Ecto neural progenitor cell (in vitro differentiated cells): Measurements from ENCODE around the gene FGF19.
A peak's percentile ranks its signal among the peaks of the same experiment; 100 is the strongest.
"Not testable (repeated sequence)": the region's sequence is repeated elsewhere in the genome, so short reads cannot be mapped to it uniquely, and the experiment has no call there.

Experiments used
- DNase-seq: peaks from one replicate; pipeline ENCODE4 v3.0.0-alpha.2; 2018; ENCODE audit warnings: low spot score

FGF19 gene

GRCh38 chr11:69696749-69697468 is 6.9 kb downstream of the FGF19 start:
- no peak for DNase-seq

DNA sequence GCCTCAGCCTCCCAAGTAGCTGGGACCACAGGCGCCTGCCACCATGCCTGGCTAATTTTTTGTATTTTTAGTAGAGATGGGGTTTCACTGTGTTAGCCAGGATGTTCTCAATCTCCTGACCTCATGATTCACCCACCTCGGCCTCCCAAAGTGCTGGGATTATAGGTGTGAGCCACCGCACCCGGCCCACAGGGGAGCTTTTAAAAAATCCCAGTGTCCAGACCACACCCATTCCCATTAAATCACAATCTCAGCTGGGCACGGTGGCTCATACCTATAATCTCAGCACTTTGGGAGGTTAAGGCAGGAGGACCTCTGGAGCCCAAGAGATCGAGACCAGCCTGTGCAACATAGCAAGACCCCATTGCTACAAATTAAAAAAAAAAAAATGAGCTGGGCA is 7.8 kb downstream of the FGF19 start:
- not testable (repeated sequence) for DNase-seq

DNA sequence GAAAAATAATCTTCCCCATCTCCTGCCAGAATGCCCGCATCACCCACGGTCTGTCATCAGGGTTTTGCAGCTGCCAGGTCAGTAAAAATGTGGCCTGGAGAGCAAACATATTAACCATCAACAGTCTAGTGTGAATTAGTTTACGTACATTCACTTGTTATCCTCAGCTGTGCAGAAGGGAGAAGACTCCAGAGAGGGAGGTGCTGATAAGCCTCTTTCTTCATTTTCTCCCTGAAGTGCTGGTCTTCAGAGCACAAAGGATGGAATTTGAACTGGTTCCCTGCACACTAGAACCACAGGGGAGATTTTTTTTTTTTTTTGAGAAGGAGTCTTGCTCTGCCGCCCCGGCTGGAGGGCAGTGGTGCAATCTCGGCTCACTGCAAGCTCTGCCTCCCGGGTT is 8.2 kb downstream of the FGF19 start:
- no peak for DNase-seq

- DNase-seq, result no peak
Observed at GRCh38 chr11:69694781-69695180, 9.0 kb downstream of the FGF19 start.

- no peak for DNase-seq
Observed at GRCh38 chr11:69692422-69692821, 11.4 kb downstream of the FGF19 start.

DNA sequence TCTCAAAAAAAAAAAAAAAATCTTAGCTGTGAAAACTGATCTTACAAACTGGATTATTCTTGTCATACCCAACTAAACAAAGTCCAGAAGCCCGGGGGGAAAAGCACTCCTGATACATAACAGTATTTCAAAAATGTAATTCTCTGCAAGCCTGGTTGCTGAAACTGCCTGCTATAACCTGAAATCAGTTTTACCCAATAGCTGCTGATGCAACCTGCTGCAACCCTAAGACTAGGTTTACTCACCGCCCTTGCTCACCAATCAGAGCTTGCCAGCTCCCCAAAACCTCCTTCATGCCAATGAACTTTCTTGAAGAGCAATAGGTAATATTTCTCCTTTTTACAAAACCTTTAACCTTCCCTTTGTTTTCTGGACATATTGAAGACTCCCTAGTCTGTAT is 12.4 kb downstream of the FGF19 start:
- DNase-seq, result no peak

DNA sequence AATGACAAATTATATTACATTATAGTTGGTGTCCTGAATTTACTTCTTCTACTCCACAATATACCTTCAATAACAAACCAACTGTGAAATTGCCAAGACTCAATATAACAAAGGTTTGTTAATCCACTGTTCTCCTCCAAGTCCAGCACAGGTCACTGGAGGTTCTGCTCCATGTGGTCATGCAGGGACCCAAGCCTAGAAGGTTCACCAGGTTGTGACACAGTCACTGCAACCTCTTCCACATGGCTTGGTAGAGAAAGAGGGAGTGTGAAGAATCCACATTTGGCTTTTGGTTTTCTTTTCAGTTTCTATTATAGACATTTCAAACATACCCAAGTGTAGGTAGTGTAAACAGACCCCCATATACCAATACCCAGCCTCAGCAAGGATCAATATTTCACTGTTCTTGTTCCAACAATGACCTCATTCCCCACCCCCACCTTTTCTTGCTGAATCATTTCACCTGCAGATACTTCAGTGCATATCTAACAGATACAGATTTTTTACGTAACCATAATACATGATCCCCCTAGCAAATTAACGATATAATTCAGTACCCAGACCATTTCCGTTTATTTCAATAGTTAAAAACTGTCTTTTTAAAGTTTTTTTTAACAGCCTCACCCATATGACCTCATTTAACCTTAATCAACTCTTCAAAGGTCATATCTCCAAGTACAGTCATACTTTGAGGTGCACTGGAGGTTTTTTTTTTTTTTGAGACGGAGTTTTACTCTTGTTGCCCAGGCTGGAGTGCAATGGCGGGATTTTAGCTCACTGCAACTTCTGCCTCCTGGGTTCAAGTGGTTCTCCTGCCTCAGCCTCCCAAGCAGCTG is 14.1 kb downstream of the FGF19 start:
- DNase-seq, result no peak

DNA sequence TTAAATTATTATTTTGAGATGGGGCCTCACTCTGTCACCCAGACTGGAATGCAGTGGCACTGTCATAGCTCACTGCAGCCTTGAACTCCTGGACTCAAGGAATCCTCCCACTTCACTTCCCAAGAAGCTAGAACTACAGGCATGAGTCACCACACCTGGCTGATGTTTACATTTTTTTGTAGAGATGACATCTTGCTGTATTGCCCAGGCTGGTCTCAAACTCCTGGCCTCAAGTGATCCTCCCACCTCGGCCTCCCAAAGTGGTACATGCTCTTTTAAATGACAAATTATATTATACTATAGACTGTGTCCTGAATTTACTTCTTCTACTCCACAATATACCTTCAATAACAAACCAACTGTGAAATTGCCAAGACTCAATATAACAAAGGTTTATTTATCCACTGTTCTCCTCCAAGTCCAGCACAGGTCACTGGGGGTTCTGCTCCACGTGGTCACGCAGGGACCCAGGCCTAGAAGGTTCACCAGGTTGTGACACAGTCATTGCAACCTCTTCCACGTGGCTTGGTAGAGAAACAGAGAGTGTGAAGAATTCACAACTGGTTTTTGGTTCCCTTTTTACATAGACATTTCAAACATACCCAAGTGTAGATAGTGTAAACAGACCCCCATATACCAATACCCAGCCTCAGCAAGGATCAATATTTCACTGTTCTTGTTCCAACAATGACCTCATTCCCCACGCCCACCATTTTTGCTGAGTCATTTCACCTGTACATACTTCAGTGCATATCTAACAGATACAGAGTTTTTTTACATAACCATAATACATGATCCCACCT is 15.7 kb downstream of the FGF19 start:
- DNase-seq, result not testable (repeated sequence)

DNA sequence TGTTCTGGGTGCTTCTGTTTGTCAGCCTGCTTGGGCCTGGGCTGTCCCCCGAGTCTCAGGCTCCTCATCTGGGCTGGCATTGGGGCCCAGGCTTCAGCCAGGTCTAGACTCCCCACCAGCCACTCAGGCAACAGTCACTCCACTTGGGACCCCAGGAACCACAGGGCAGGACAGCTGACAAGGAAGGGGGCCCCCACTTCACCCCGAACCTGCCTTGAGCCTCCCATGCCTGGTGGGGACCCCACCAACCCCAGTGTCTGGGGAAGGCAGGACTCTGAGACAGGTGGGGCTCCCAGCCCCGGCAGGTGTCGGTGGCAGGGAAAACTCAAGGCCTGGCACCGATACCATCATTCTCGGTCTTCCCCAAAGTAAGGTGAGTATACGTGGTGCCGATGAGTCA is 17.0 kb downstream of the FGF19 start:
- no peak for DNase-seq

GRCh38 chr11:69686452-69686851 is 17.4 kb downstream of the FGF19 start:
- DNase-seq, result no peak

DNA sequence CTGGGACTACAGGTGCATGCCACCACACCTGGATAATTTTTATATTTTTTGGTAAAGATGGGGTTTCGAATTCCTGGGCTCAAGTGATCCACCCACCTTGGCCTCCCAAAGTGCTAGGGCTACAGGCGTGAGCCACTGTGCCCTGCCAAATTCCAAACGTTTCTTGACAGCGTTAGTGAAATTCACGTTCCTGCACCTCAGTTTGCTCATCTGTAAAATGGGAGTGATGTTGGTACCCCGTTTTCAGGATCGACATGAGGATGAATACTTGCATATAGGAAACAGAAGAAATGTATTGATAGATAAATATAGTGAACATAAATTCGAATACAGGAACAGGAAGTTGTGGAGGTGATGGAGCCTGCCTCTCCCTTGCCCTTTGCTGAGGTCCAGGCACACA is 18.5 kb downstream of the FGF19 start:
- no peak for DNase-seq

- DNase-seq, result no peak
Observed at GRCh38 chr11:69684651-69685050, 19.2 kb downstream of the FGF19 start.

DNA sequence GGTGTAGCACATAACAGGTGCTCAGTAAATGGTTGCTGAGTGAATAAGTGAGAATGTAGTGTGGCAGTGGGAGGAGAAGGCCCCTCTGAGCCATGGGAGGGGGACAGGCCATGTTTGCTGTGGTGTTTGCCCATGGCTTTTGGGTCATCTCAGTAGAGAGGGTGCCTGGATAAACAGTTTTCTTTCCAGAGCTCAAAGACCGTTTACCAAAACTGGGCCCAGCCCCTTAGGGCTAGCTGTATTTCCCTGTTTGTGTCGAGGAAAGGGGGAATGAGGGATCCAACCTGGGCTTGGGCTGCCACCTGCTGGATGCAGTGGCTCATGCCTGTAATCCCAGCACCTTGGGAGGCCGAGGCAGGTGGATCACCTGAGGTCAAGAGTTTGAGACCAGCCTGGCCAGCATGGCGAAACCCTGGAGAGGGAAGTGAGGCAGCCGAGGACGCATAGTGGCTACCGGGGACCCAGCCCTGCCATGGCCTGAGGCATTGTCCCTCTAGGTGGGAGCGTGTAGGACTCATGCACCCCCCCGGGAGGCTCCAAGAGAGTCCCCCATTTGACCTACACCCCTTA is 20.0 kb downstream of the FGF19 start:
- DNase-seq, result no peak

- DNase-seq, result no peak
Observed at GRCh38 chr11:69682681-69683326, 21.0 kb downstream of the FGF19 start.

GRCh38 chr11:69682221-69682620 is 21.6 kb downstream of the FGF19 start:
- no peak for DNase-seq

DNA sequence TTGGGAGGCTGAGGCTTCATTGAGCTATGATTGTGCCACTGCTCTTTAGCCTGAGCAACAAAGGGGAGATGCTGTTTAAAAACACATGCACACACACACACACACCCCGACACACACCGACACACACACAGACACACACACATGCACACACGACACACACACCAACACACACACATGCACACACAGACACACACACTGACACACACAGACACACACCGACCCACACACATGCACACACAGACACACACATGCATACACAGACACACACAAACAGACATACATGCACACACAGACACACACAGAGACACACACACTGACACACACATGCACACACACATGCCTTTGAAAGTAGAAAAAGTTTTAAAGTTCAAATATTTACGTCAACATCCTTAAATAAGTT is 23.1 kb downstream of the FGF19 start:
- no peak for DNase-seq

DNA sequence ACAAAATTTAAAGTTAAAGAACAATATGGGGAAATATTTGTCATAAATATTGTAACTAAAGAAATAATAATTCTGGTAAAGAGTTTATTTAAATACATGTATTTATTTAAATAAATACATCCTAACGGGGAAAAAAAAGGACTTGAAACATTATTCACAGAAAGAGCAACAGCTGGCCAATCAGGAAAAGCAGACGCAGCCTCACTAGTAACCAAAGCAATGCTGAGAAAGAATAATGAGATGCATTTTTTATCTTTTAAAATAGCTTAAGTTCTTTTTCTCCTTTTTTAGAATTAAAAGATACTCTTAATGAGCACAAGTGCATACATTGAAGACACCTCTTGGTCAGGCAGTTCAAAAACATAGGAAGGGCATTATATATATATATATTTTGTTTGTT is 26.1 kb downstream of the FGF19 start:
- DNase-seq, result no peak

DNA sequence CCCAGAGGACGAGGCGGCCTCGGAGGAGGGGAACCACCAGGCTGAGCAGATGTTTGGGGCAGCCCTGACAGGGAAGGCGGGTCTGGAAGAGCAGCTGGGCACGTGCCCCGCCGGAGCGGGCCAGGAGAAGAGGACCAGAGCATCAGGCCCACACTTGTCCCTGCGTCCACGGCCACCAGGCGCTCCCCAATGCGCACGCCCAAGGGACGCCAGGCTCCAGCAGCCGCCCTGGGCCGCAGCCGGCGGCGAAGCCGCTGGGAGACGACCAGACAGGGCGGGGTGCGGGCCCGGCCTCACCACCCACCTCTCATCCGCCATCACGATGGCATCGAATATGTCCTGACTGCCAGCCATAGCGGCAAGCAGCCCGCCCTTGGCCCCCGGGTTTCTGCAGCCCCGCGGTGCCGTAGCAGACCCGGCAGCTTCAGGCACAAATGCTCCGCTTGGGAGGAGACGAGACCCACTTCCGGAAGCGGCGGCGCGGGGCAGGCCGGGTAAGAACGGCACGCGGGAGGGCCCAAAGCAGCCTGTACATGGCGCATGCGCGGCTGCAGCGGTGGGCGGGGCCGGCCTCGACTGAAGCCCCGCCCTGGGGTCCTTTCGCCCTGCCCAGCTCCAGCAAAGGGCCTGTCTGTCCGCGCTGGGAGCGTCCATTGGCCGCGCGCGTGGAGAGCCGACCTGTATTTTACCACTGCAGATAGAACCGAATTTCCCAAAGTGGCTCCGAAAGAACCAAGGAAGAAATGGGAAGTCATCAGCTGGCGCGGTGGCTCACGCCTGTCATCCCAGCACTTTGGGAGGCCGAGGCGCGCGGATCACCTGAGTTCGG is 28.7 kb downstream of the FGF19 start, which contains the start of gene LTO1:
Gene LTO1 (minus strand): TSS at position 468 of the 829 bp plus-strand sequence. CDS start 114 bp downstream, at position 354.
- peak; percentile 99 for DNase-seq

DNA sequence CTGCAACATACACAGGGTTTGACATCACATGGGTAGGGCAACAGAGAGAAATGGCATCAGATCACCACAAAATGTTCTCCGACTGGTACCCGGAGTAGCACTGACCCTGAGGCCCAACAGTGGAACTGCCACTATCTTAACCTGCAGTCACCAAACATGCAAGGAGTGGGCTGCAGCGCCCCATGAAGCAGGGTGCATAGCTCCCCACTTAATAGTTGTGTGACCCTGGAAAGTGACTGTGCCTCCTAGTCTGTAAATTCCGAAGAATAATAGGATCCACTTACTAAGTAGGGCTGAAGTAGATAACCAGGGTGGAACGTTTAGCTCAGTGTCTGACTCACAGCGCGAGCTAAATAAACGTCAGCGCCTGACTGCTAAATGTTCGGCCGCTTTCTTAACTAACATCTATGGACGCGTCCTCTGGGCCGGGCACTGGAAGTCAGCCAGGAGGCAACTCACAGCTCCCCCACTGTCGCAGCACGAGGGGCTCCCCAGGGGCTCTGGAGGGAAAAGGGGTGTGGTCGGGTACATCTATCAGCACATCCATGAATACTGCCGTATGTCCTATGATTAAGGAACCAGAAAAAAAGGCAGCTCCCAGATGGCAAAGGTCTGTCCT is 29.4 kb downstream of the FGF19 start:
- no peak for DNase-seq

DNA sequence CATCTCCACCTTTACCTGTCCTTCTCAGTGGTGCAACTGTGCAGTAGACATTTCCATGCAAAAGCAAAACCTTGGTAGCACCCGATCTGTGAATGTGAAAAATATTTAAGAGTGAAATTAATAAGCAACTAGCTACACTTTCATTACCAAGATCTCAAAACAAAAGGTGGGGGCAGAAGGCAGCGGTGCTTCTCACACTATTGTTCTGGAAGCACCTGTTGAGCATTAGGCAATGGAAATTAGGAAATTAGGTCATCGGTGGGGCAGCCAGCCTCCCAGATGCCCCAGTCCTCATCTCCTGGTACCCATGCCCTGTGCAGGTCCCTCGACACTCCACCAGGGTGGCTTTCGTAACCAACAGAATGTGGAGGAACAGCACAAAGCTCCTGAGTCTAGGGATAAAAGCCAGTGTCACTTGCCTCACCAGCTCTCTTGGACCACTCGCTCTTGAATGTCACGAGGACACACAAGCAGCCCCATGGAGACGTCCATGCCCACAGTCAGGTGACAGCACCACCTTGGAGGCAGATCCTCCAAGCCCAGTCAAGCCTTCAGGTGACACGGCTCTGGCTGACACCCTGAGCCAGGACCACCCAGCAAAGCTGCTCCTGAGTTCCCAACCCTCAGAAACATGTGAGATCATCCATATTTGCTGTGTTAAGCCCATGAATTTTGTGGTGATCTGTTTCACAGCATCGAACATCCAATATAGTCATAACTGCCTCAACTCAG is 31.9 kb downstream of the FGF19 start:
- no peak for DNase-seq
